BLaER1 treated with 17β-estradiol and CSF1 and Interleukin-3, amounts not matched to agents 10 nM and 100 nM (cell line): ENCODE measurements around the gene DGKB.

Experiments used
- H3K27ac ChIP-seq, 11 experiments: shearing (Covaris generic); formaldehyde crosslinking; 2 replicates each; pipeline ENCODE4 v1.8.1; 2022
- H3K27me3 ChIP-seq, 11 experiments: shearing (Covaris generic); formaldehyde crosslinking; 2 replicates each; pipeline ENCODE4 v1.8.1; 2022
- H3K36me3 ChIP-seq, 11 experiments: shearing (Covaris generic); formaldehyde crosslinking; 2 replicates each; pipeline ENCODE4 v1.8.1; 2022
- H3K4me1 ChIP-seq, 10 experiments: shearing (Covaris generic); formaldehyde crosslinking; 2 replicates each; pipeline ENCODE4 v1.8.1; 2022
- H3K4me2 ChIP-seq, 11 experiments: shearing (Covaris generic); formaldehyde crosslinking; 2 replicates each; pipeline ENCODE4 v1.8.1; 2022
- H3K4me3 ChIP-seq, 10 experiments: shearing (Covaris generic); formaldehyde crosslinking; 2 replicates each; pipeline ENCODE4 v1.8.1; 2022
- H3K9ac ChIP-seq, 11 experiments: shearing (Covaris generic); formaldehyde crosslinking; 2 replicates each; pipeline ENCODE4 v1.8.1; 2022
- H3K9me3 ChIP-seq, 11 experiments: shearing (Covaris generic); formaldehyde crosslinking; replicated peaks in 1 of 11; 2 replicates each; pipeline ENCODE4 v1.8.1; 2022
- H4K20me1 ChIP-seq, 11 experiments: shearing (Covaris generic); formaldehyde crosslinking; 2 replicates each; pipeline ENCODE4 v1.8.1; 2022
- Cebpa-rat ChIP-seq, 11 experiments: shearing (Covaris generic); IDR thresholded peaks; 2 replicates each; pipeline ENCODE4 v1.8.1; 2022

DGKB gene

DNA sequence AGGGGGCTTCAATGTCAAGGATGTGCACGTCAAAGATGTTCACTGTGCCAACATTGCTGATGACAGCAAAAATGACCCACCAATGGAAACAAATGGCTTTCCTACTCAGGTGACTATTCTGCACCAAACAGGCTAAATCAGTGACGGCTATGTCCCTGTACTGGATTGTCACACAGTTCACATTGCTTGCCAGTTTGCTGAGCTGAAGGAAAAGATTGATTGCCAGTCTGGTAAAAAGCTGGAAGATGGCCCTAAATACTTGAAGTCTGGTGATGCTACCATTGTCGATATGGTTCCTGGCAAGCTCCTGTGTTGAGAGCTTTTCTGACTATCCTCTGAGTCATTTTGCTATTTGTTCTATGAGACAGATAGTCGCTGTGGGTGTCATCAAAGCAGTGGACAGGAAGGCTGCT lies 710.9 kb downstream of the DGKB start:
- Histone ChIP-seq H3K4me2 (no peak overlapping the region), H3K27ac (no peak overlapping the region), H3K9me3 (no peaks in the 10 kb centered on the region), H3K36me3 (no peaks in the 10 kb centered on the region), H3K27me3 (no peaks in the 10 kb centered on the region), H3K4me1 (no peaks in the 10 kb centered on the region), H3K9ac (no peak overlapping the region), H3K4me3 (no peak overlapping the region), H4K20me1 (no peaks in the 10 kb centered on the region)
- no peak for TF ChIP-seq Cebpa-rat (IDR thresholded peaks at IDR 0.05)

GRCh38 chr7:14184292-14184864 lies 718.2 kb downstream of the DGKB start:
- Histone ChIP-seq H3K4me3 (no peak overlapping the region), H3K27ac (no peak overlapping the region), H3K4me2 (no peak overlapping the region), H3K9ac (no peak overlapping the region), H3K4me1 (no peaks in the 10 kb centered on the region), H3K9me3 (no peaks in the 10 kb centered on the region), H4K20me1 (no peaks in the 10 kb centered on the region), H3K27me3 (no peaks in the 10 kb centered on the region), H3K36me3 (no peaks in the 10 kb centered on the region)
- TF ChIP-seq Cebpa-rat (IDR thresholded peaks at IDR 0.05) = no peak

DNA sequence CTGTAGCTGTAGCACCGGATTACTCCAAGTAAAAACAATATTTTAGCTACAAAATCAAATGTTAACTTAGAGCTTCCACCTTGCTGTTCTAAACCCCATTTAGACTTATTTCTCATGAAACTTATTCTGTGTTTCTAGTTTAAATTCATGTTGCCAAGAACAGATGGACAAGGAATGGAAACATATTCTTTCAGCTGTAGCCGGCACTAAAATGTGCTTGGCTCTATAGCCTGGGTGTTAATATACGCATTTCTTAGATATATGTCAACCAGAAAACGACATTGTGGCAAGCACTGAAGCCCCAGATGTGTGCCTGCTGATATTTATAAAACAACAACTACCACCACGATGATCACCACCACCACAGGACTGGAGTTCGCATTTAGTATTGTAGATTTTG lies 722.8 kb downstream of the DGKB start:
- Histone ChIP-seq H3K9me3 (no peaks in the 10 kb centered on the region), H3K4me3 (no peak overlapping the region), H3K36me3 (no peaks in the 10 kb centered on the region), H3K9ac (no peak overlapping the region), H3K4me2 (no peak overlapping the region), H4K20me1 (no peaks in the 10 kb centered on the region), H3K4me1 (no peaks in the 10 kb centered on the region), H3K27me3 (no peaks in the 10 kb centered on the region), H3K27ac (no peak overlapping the region)
- no peak for TF ChIP-seq Cebpa-rat (IDR thresholded peaks at IDR 0.05)

DNA sequence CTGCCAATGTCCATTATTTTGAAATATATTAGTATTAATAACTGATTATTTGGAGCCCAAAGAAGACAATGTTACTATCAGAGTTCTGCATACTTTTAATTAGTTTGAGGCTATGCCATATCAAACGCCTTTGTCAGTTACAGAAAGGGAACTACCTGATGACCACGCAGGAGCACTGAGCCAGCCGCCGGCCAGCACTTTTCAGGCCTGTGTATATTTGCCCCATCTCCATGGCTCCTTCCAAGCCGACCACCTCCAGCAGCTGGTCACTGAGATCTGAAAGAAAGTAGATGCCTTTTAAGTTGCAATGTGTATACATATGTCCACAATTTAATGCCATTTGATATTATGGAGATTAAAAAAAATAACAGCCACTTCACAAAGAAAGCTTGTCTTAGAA lies 724.7 kb downstream of the DGKB start:
- no peaks in the 10 kb centered on the region for H4K20me1 ChIP-seq
- no peak overlapping the region for H3K27ac ChIP-seq
- H3K27me3 ChIP-seq = no peaks in the 10 kb centered on the region
- H3K4me2 ChIP-seq = no peak overlapping the region
- no peaks in the 10 kb centered on the region for H3K4me1 ChIP-seq
- no peak overlapping the region for H3K4me3 ChIP-seq
- no peak for TF ChIP-seq Cebpa-rat (IDR thresholded peaks at IDR 0.05)
- no peak overlapping the region for H3K9ac ChIP-seq
- no peaks in the 10 kb centered on the region for H3K9me3 ChIP-seq
- H3K36me3 ChIP-seq = no peaks in the 10 kb centered on the region

DNA sequence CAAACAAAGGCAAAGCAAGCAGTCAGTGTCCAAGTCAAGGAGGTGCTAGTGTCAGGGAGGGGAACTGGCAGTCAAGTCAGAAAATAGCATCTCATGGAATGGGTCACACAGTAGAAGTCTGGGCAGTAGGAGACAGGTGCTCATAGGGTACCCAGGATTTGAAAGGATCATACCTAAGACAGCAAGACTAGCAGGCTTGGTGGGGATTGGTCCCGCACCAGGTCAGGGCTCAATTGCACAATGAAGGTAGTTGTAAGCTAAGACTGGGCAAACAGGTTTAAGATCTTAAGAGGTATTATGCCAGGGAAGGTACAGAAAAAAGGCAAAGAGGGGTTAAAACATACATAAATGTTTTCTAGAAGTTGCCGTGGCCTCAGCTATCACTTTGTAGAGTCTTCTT lies 731.7 kb downstream of the DGKB start:
- Histone ChIP-seq H3K4me3 (no peak overlapping the region), H4K20me1 (no peaks in the 10 kb centered on the region), H3K4me2 (no peak overlapping the region), H3K4me1 (no peaks in the 10 kb centered on the region), H3K27me3 (no peaks in the 10 kb centered on the region), H3K36me3 (no peaks in the 10 kb centered on the region), H3K27ac (no peak overlapping the region), H3K9ac (no peak overlapping the region), H3K9me3 (peaks cover 0 to 18% (median 6%) of the 10 kb centered on the region in 11 experiments; a peak in 8 of 22 replicates)
- no peak for TF ChIP-seq Cebpa-rat (IDR thresholded peaks at IDR 0.05)

- Histone ChIP-seq H4K20me1 (no peaks in the 10 kb centered on the region), H3K9me3 (no peaks in the 10 kb centered on the region), H3K36me3 (no peaks in the 10 kb centered on the region), H3K27ac (no peak overlapping the region), H3K27me3 (no peaks in the 10 kb centered on the region), H3K4me3 (no peak overlapping the region), H3K4me2 (no peak overlapping the region), H3K9ac (no peak overlapping the region), H3K4me1 (peaks cover 0 to 7% (median 0%) of the 10 kb centered on the region in 10 experiments; a peak in 4 of 20 replicates)
- TF ChIP-seq Cebpa-rat (IDR thresholded peaks at IDR 0.05) = no peak
These were observed 744.4 kb downstream of the DGKB start for GRCh38 chr7:14158111-14158510.

DNA sequence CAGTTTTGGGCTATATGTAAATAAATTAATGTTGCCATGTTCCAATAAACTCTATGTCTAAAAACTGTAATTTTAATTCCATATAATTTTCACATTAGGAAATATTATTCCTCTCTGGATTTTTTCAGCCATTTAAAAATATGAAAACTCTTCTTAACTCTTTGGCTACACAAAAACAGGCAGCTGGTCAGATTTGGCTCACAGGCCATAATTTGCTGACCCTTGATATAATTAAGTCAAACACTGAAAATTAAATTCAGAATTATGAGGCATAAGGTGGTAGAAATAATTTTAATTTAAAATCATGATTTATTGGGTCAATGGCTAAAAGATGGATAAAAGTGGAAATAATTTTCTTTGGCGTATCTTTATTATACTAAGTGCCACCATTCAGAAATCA lies 746.1 kb downstream of the DGKB start:
- Histone ChIP-seq H3K9me3 (no peaks in the 10 kb centered on the region), H3K4me2 (no peak overlapping the region), H3K27ac (no peak overlapping the region), H3K4me3 (no peak overlapping the region), H4K20me1 (no peaks in the 10 kb centered on the region), H3K4me1 (peaks cover 0 to 7% (median 0%) of the 10 kb centered on the region in 10 experiments; a peak in 4 of 20 replicates), H3K27me3 (no peaks in the 10 kb centered on the region), H3K9ac (no peak overlapping the region), H3K36me3 (no peaks in the 10 kb centered on the region)
- TF ChIP-seq Cebpa-rat (IDR thresholded peaks at IDR 0.05) = no peak

DNA sequence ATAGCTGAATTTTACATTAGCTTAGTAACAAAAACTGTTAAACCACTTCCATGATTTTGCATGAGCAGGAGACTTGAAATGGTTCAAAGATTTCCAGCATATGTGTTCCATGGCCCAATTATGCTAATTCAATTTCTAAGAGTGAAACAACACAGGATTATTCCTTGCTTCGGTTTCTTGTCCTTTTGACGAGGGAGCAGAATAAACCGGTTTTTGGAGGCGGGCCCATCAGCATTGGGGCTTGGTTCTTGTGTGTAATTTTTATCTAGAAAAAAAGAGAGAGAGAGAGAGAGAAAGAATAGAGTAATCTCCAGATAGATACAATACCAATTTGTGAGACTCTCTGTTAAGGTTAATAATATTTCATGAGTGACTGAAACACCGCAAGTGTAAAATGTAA lies 753.6 kb downstream of the DGKB start:
- Histone ChIP-seq H3K9me3 (no peaks in the 10 kb centered on the region), H4K20me1 (no peaks in the 10 kb centered on the region), H3K27me3 (no peaks in the 10 kb centered on the region), H3K9ac (no peak overlapping the region), H3K4me3 (no peak overlapping the region), H3K4me2 (no peak overlapping the region), H3K27ac (no peak overlapping the region), H3K4me1 (no peaks in the 10 kb centered on the region), H3K36me3 (no peaks in the 10 kb centered on the region)
- TF ChIP-seq Cebpa-rat (IDR thresholded peaks at IDR 0.05) = no peak

DNA sequence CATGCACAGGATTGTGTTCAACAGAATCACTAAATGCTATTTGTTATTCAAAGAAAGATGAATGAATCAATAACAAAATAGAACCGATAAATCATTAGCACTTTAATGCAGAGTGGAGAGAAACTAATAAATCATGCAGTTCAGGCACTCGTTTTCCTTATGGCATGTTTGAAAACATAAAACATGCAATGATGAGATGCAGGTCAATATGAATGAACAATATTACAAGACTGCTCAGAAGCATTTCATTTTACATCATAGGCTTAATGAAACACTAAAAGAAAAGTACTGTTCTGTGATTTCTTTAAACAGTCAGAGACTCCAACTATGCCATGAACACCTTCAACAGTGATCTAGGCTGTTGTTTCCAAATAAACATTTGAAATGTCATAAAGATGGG lies 755.0 kb downstream of the DGKB start:
- no peaks in the 10 kb centered on the region for H3K36me3 ChIP-seq
- H3K4me2 ChIP-seq = no peak overlapping the region
- no peak for TF ChIP-seq Cebpa-rat (IDR thresholded peaks at IDR 0.05)
- no peaks in the 10 kb centered on the region for H3K27me3 ChIP-seq
- no peaks in the 10 kb centered on the region for H3K4me1 ChIP-seq
- H3K27ac ChIP-seq = no peak overlapping the region
- H3K9ac ChIP-seq = no peak overlapping the region
- H3K4me3 ChIP-seq = no peak overlapping the region
- no peaks in the 10 kb centered on the region for H4K20me1 ChIP-seq
- no peaks in the 10 kb centered on the region for H3K9me3 ChIP-seq

DNA sequence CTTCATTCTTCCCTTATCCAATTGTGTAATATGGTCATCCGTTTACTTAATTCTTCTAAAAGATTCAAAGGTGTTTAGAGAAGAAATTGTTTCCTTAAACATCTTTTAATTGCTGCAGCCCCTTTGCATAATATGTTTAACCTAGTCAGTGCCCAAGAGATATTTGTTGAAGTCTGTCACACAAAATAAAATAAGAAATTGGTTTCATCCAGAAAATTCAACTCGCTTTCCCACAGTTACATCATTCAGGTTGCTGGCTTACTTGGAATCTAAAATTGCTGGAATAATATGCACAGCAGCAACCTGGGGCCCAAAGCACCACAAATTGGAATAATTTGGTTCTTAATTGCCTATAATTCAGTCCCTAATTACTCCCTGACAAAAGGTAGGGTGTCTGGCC lies 758.0 kb downstream of the DGKB start:
- H3K9ac ChIP-seq = no peak overlapping the region
- H3K4me3 ChIP-seq = no peak overlapping the region
- H3K4me1 ChIP-seq = no peaks in the 10 kb centered on the region
- no peaks in the 10 kb centered on the region for H4K20me1 ChIP-seq
- no peaks in the 10 kb centered on the region for H3K27me3 ChIP-seq
- no peak for TF ChIP-seq Cebpa-rat (IDR thresholded peaks at IDR 0.05)
- no peak overlapping the region for H3K27ac ChIP-seq
- no peak overlapping the region for H3K4me2 ChIP-seq
- H3K9me3 ChIP-seq = no peaks in the 10 kb centered on the region
- no peaks in the 10 kb centered on the region for H3K36me3 ChIP-seq
